Stimulated activated CD8-positive, alpha-beta memory T cell treated with anti-CD3 and anti-CD28 coated beads, Interleukin-15, amount 100 ng/mL, for 24 hours (primary cell): ENCODE measurements around the gene RPS6KC1.

Source experiments
- DNase-seq: peaks from one replicate; pipeline ENCODE4 v3.0.0-alpha.2; 2020; ENCODE audit warnings: low read depth

Gene RPS6KC1

GRCh38 chr1:213227458-213227857 lies 176.4 kb downstream of the RPS6KC1 start:
- no peak for DNase-seq

- DNase-seq = no peak
These were observed 180.8 kb downstream of the RPS6KC1 start for GRCh38 chr1:213231795-213232231.

- no peak for DNase-seq
These were observed 191.8 kb downstream of the RPS6KC1 start for GRCh38 chr1:213242883-213243282.

GRCh38 chr1:213244664-213245091 lies 193.6 kb downstream of the RPS6KC1 start:
- no peak for DNase-seq

GRCh38 chr1:213245260-213245910 lies 194.3 kb downstream of the RPS6KC1 start:
- DNase-seq = no peak

- DNase-seq = no peak
These were observed 196.0 kb downstream of the RPS6KC1 start for GRCh38 chr1:213247038-213247437.

- no peak for DNase-seq
These were observed 198.4 kb downstream of the RPS6KC1 start for GRCh38 chr1:213249395-213249794.

- DNase-seq = no peak
These were observed 199.0 kb downstream of the RPS6KC1 start for GRCh38 chr1:213250041-213250440.

- no peak for DNase-seq
These were observed 199.4 kb downstream of the RPS6KC1 start for GRCh38 chr1:213250446-213250845.

GRCh38 chr1:213251972-213252371 lies 200.9 kb downstream of the RPS6KC1 start:
- DNase-seq = no peak

GRCh38 chr1:213256438-213257087 lies 205.5 kb downstream of the RPS6KC1 start:
- no peak for DNase-seq

- DNase-seq = no peak
These were observed 209.5 kb downstream of the RPS6KC1 start for GRCh38 chr1:213260311-213261075.

- no peak for DNase-seq
These were observed 213.5 kb downstream of the RPS6KC1 start for GRCh38 chr1:213264531-213264930.

- DNase-seq = no peak
These were observed 216.1 kb downstream of the RPS6KC1 start for GRCh38 chr1:213266983-213267772.

GRCh38 chr1:213268221-213268620 lies 217.2 kb downstream of the RPS6KC1 start:
- DNase-seq = no peak

- DNase-seq = no peak
These were observed 218.8 kb downstream of the RPS6KC1 start for GRCh38 chr1:213269829-213270228.

- DNase-seq = no peak
These were observed 222.5 kb downstream of the RPS6KC1 start for GRCh38 chr1:213273546-213273945.

GRCh38 chr1:213274140-213274539 lies 223.1 kb downstream of the RPS6KC1 start:
- DNase-seq = no peak

GRCh38 chr1:213275293-213275692 lies 224.3 kb downstream of the RPS6KC1 start:
- DNase-seq = no peak

GRCh38 chr1:213276236-213276635 lies 225.2 kb downstream of the RPS6KC1 start:
- no peak for DNase-seq

- DNase-seq = no peak
These were observed 226.0 kb downstream of the RPS6KC1 start for GRCh38 chr1:213277036-213277435.

GRCh38 chr1:213279410-213279809 lies 228.4 kb downstream of the RPS6KC1 start:
- no peak for DNase-seq
